Muscle layer of colon (tissue), 2 donors: Measurements from ENCODE around the gene GOLGA1.
"Not testable (repeated sequence)": the region's sequence is repeated elsewhere in the genome, so short reads cannot be mapped to it uniquely, and the experiment has no call there.

Experiments used
- H3K27ac ChIP-seq: one replicate; pipeline ENCODE4 v1.7.0; 2013; ENCODE audit warnings: low read depth, mild to moderate bottlenecking, low read length, moderate library complexity
- H3K27me3 ChIP-seq, 2 donors: one replicate each; pipeline ENCODE4 v1.7.0; 2013; ENCODE audit warnings: low read length in 2 of 2, mild to moderate bottlenecking in 2 of 2; ENCODE audit not compliant: insufficient read depth in 2 of 2, control insufficient read depth in 1 of 2
- H3K36me3 ChIP-seq: one replicate; pipeline ENCODE4 v1.7.0; 2013; ENCODE audit warnings: mild to moderate bottlenecking, low read length; ENCODE audit not compliant: insufficient read depth
- H3K4me1 ChIP-seq: one replicate; pipeline ENCODE4 v1.7.0; 2013; ENCODE audit warnings: mild to moderate bottlenecking, low read length; ENCODE audit not compliant: insufficient read depth
- H3K4me3 ChIP-seq, 2 donors: one replicate each; pipeline ENCODE4 v1.7.0; 2013; ENCODE audit warnings: low read length in 2 of 2, low read depth in 1 of 2, mild to moderate bottlenecking in 1 of 2, moderate library complexity in 1 of 2
- H3K9ac ChIP-seq: one replicate; pipeline ENCODE4 v1.7.0; 2013; ENCODE audit warnings: low read length
- H3K9me3 ChIP-seq: one replicate; pipeline ENCODE4 v1.7.0; 2013; ENCODE audit warnings: mild to moderate bottlenecking, low read length
- donor health status: abdominal sarcoma.
- donor health status: Adenocarcinoma of cecum.

GOLGA1 gene

DNA sequence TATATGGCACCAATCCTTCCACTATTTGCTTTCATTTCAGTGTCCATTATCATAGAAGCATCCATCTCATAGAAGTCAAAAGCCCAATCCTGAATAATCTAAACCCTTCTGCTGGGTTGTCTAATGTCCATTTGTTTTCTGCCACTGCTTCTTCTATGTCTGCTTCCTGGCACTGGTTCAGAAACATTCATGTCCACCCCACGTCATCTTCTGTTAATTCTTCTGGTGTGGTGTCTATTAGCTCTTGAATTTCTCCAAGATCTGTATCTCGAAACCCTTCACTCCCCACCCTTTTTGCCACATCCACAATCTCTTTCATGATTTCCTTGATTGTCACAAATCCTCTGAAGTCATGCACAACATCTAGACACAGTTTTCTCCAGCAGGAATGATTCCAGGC, 23.2 kb upstream of the GOLGA1 start:
- H3K4me3 ChIP-seq: no peak overlapping the region
- no peak overlapping the region for H3K27ac ChIP-seq
- no peak overlapping the region for H3K9ac ChIP-seq
- no peaks in the 10 kb centered on the region for H3K27me3 ChIP-seq
- no peaks in the 10 kb centered on the region for H3K36me3 ChIP-seq
- no peaks in the 10 kb centered on the region for H3K9me3 ChIP-seq
- no peaks in the 10 kb centered on the region for H3K4me1 ChIP-seq

DNA sequence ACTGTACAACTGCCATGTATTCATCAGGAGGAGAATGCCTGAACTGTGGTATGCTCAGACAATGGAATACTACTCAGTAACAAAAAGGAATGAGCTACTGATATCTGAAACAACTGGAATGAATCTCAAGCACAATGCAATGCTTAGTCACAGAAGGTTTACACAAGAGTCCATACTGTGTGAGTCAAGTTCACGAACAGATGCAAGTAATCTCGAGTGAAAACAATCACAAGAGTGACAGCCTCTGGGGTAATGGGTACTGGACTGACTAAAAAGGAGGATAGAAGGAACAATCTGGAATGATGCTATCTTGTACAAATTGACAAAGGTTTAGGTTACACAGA, 19.5 kb upstream of the GOLGA1 start:
- Histone ChIP-seq H3K4me1 (no peaks in the 10 kb centered on the region), H3K27me3 (no peaks in the 10 kb centered on the region), H3K27ac (no peak overlapping the region), H3K4me3 (no peak overlapping the region), H3K9me3 (no peaks in the 10 kb centered on the region), H3K9ac (no peak overlapping the region), H3K36me3 (no peaks in the 10 kb centered on the region)

DNA sequence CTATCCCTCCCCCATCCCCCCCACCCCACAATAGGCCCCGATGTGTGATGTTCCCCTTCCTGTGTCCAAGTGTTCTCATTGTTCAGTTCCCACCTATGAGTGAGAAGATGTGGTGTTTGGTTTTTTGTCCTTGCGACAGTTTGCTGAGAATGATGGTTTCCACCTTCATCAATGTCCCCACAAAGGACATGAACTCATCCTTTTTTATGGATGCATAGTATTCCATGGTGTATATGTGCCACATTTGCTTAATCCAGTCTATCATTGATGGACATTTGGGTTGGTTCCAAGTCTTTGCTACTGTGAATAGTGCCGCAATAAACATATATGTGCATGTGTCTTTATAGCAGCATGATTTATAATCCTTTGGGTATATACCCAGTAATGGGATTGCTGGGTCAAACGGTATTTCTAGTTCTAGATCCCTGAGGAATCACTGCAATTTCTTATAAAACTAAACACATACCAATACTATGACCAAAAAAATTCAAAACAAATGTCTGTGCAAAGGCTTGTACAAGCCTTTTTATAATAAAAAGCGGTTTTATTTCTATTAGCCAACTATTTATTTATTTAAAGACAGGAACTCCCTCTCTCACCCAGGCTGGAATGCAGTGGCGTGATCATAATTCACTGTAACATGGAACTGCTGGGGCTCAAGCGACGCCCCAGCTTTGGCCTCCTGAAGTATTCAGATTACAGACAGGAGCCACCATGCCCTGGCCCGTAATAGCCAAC, 19.0 kb upstream of the GOLGA1 start:
- H3K4me3 ChIP-seq, H3K9me3 ChIP-seq, H3K27me3 ChIP-seq, H3K27ac ChIP-seq, H3K9ac ChIP-seq, H3K36me3 ChIP-seq, H3K4me1 ChIP-seq: not testable (repeated sequence)

DNA sequence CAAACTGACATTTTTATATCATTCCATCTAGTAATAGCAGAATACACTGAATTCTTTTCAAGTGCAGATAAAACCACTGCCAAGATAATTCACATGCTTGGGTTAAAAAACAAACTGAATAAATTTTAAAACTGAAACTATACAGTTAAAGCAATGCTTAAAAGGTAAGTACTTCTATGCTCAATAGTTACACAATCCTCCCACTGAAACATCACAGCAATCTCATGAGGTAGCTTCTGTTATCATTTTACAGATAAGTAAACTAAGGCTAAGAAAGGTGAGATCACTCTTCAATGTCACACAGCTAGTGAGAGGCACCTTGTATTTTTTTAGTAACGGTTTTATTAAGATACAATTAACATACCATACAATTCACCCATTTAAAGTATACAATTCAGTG, 13.4 kb upstream of the GOLGA1 start:
- Histone ChIP-seq H3K36me3 (no peaks in the 10 kb centered on the region), H3K9ac (no peak overlapping the region), H3K27me3 (no peaks in the 10 kb centered on the region), H3K9me3 (no peaks in the 10 kb centered on the region), H3K27ac (no peak overlapping the region), H3K4me3 (no peak overlapping the region), H3K4me1 (no peaks in the 10 kb centered on the region)

DNA sequence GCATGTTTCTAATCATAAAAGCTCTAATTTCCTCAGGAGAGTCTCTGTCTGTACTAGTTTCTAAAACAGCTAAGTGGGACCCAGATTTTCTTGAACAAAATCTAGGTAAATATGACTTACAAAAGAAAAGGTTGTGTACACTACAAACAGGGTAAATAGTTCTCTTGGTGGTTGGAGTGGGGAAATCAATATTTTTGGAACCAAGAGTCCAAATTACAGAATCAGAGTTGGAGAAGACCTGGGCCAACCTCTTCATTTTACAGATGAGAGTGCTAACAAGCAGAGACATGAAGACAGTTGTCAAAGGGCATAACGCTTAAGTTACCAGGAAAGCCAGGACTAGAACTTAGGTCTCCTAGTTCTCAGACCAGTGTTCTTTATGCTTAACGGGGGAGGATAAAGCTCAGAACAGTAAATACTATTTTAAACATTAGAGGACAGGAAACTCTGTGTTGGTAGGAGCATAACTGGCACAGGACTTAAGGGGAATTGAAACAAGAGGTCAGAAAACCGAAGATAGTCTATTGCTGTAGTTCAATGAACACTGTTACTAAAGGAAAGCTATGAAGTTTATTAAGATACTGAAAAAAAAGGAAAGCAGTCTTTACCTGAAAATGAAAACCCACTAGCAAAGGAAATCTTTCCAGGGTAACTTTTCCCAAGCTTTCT, 9.3 kb upstream of the GOLGA1 start:
- H3K9me3 ChIP-seq: no peaks in the 10 kb centered on the region
- no peaks in the 10 kb centered on the region for H3K27me3 ChIP-seq
- H3K27ac ChIP-seq: no peak overlapping the region
- no peak overlapping the region for H3K9ac ChIP-seq
- no peaks in the 10 kb centered on the region for H3K36me3 ChIP-seq
- H3K4me3 ChIP-seq: no peak overlapping the region
- H3K4me1 ChIP-seq: no peaks in the 10 kb centered on the region

DNA sequence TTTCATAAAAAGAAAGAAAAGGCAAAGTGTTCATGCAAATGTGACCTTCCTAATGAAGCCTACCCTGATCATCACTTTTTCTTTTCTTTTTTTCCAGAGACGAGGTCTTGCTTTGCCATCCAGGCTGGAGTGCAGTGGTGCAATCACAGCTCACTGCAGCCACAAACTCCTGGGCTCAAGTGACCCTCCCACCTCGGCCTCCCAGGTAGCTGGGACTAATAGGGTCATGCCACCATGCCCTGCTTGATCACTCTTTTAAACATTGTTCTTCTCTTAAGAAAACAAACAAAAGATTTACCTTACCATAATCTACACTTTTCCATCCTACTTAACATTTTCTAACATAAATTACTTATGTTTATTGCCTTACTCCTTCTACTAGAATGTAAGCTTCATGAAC, 8.5 kb upstream of the GOLGA1 start:
- Histone ChIP-seq H3K4me1 (no peaks in the 10 kb centered on the region), H3K4me3 (no peak overlapping the region), H3K9me3 (no peaks in the 10 kb centered on the region), H3K36me3 (no peaks in the 10 kb centered on the region), H3K9ac (no peak overlapping the region), H3K27ac (no peak overlapping the region), H3K27me3 (no peaks in the 10 kb centered on the region)

DNA sequence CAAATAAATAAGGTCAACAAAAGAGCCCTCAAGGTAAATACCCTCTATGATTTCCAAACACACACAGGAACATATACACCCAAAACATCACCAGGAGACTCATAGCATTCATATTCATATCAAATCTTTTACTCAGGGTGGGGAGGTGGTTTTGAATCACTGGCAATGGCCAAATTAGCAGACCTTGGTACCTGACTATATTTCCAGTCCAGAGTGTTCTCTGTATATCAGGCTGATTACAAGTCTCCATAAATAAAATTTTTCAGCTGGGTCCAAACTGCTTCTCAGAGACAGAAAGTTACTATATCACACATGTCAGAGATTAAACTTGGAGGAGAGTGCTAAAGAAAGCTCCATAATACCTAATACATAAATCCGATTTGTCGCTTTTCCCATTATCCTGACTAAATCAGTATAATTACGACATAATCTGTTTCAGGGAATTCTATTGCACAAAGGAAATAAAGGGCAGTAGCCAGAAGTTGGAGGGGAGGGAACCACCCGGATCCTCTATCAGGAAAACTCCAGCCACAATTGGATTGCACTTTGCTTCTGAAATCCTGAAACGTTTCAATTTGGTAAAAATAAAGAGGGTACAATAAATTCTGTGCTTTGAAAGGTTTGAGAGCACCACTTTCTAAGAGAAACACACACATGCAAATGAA, 7.0 kb upstream of the GOLGA1 start:
- no peaks in the 10 kb centered on the region for H3K27me3 ChIP-seq
- H3K4me3 ChIP-seq: no peak overlapping the region
- H3K36me3 ChIP-seq: no peaks in the 10 kb centered on the region
- no peak overlapping the region for H3K9ac ChIP-seq
- H3K9me3 ChIP-seq: no peaks in the 10 kb centered on the region
- no peaks in the 10 kb centered on the region for H3K4me1 ChIP-seq
- no peak overlapping the region for H3K27ac ChIP-seq

DNA sequence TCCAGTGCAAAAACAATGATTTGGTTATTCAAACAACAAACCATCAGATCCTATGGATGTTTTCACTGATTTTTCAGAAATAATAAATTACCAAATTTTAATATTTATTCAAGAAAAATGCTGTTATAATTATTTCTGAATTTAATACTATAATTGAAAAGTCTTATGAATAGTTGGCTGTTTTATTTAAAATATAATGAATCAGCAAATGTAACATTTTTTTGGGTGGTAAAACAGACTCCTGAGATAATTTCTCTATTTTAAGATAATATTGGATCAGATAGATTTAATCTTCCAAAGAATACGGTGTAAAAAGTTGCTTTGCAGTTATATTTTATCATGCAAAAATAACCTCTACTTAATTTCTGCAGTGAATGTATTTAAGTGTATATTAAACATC, 5.3 kb upstream of the GOLGA1 start:
- Histone ChIP-seq H3K4me1 (peaks cover 7% of the 10 kb centered on the region), H3K27me3 (no peaks in the 10 kb centered on the region), H3K27ac (no peak overlapping the region), H3K9ac (no peak overlapping the region), H3K36me3 (no peaks in the 10 kb centered on the region), H3K9me3 (no peaks in the 10 kb centered on the region), H3K4me3 (no peak overlapping the region)

DNA sequence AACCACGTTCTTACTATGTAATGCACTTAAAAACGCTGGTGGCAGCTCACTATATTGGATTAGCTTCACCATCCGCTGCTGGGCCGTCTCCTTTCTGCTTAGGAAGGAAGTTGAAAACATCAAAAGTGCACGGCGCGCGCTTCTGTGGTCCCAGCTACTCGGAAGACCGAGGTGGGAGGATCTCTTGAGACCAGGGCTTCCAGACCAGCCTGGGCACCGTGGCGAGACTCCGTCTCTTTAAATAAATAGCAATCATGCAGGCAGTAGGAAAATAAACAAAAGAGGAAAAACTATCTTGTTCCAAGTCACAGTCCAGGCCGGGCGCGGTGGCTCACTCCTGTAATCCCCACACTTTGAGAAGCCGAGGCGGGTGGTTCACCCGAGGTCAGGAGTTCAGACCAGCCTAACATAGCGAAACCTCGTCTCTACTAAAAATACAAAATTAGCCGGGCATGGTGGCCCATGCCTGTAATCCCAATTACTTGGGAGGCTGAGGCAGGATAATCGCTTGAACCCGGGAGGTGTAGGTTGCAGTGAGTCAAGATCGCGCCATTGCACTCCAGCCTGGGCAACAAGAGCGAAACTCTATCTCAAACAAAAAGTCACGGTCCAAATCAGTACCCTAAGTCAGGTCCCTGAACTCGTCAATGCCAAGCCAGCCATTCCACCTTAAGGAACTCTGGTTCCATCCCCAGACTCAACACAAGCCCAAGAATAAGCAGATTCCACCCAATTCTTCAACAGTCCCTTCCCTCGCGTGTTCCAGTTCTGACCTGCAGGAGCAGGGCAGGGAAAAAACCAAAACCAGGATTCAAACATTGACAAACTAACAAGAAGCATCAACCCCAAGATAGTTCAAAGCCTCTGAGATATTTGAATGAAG, 1.0 kb upstream of the GOLGA1 start:
- peaks cover 10% of the 10 kb centered on the region for H3K36me3 ChIP-seq
- H3K9me3 ChIP-seq: no peaks in the 10 kb centered on the region
- peak overlapping the region; percentile 84 to 87 for H3K4me3 ChIP-seq
- H3K27me3 ChIP-seq: no peaks in the 10 kb centered on the region
- peak overlapping the region; percentile 94 for H3K27ac ChIP-seq
- H3K4me1 ChIP-seq: peaks cover 16% of the 10 kb centered on the region
- H3K9ac ChIP-seq: peak overlapping the region; percentile 98

DNA sequence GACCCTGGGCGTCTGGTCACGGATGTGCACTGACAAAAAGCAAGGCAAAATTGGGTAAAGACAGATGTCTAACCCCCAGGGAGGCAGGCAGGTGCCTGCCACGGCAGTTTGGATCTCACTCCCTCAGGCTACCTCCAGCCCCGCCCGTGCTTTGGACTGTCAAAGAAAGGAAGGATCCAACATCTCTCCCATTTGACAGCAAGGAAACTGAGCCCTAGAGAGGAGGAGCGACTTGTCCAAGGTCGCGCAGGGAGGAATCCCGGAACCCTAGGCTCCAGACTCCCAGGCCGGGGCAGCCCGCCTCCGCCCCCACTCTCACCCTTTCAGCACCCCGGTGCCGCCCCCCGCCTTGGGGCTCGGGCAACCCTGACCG, 376 bp downstream of the GOLGA1 start:
- Histone ChIP-seq H3K27me3 (no peaks in the 10 kb centered on the region), H3K27ac (peak overlapping the region; percentile 94), H3K36me3 (peaks cover 21% of the 10 kb centered on the region), H3K9me3 (no peaks in the 10 kb centered on the region), H3K9ac (peak overlapping the region; percentile 98), H3K4me3 (peak overlapping the region; percentile 84 to 87), H3K4me1 (peaks cover 16% of the 10 kb centered on the region)

DNA sequence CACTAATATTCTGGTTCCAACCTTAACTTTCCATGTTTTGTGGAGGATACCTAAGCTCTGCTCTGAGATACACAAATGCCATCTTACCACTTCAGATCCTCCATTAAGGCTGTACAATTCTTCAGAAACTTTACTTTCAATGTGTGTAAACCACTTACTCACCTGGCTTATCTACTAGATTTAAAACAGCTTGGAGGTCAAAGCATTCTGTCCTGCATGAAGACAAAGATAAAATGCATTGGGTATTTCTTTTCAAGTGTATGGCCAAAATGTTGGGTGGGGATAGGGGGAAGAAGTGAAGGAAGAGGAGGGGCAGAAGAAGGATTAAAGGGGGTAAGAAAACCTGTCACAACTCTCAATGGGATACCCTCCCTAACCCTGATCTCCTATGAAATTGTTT, 939 bp downstream of the GOLGA1 start:
- Histone ChIP-seq H3K9ac (peak overlapping the region; percentile 98), H3K27me3 (no peaks in the 10 kb centered on the region), H3K4me1 (peaks cover 16% of the 10 kb centered on the region), H3K36me3 (peaks cover 25% of the 10 kb centered on the region), H3K27ac (peak overlapping the region; percentile 94), H3K4me3 (peak overlapping the region; percentile 84 to 87), H3K9me3 (no peaks in the 10 kb centered on the region)
